ENCODE measurements around the gene LYSET.
"Not testable (repeated sequence)": the region's sequence is repeated elsewhere in the genome, so short reads cannot be mapped to it uniquely, and the experiment has no call there.

The LYSET gene

GRCh38 chr14:93168610-93169009 lies 16.5 kb upstream of the LYSET start:
- DNase-seq (ENCODE audit: low read depth) = not testable (repeated sequence)

- DNase-seq (ENCODE audit: low read depth) = not testable (repeated sequence)
Measured at GRCh38 chr14:93169619-93170018, 15.5 kb upstream of the LYSET start.

GRCh38 chr14:93170141-93170540 lies 15.0 kb upstream of the LYSET start:
- DNase-seq (ENCODE audit: low read depth) = not testable (repeated sequence)

- no peak for DNase-seq (ENCODE audit: low read depth)
Measured at GRCh38 chr14:93171376-93171775, 13.7 kb upstream of the LYSET start.

- no peak for DNase-seq (ENCODE audit: low read depth)
Measured at GRCh38 chr14:93173943-93174395, 11.1 kb upstream of the LYSET start.

- DNase-seq (ENCODE audit: low read depth) = not testable (repeated sequence)
Measured at GRCh38 chr14:93174731-93175130, 10.4 kb upstream of the LYSET start.

GRCh38 chr14:93175492-93175891 lies 9.6 kb upstream of the LYSET start:
- DNase-seq (ENCODE audit: low read depth) = no peak

GRCh38 chr14:93183596-93184317 lies 1.4 kb upstream of the LYSET start:
- no peak for DNase-seq (ENCODE audit: low read depth)

- DNase-seq (ENCODE audit: low read depth) = no peak
Measured at GRCh38 chr14:93185349-93185720, 218 bp downstream of the LYSET start.

GRCh38 chr14:93186466-93186865 lies 1.3 kb downstream of the LYSET start:
- DNase-seq (ENCODE audit: low read depth) = no peak

- no peak for DNase-seq (ENCODE audit: low read depth)
Measured at GRCh38 chr14:93186956-93187355, 1.8 kb downstream of the LYSET start.

- no peak for DNase-seq (ENCODE audit: low read depth)
Measured at GRCh38 chr14:93195316-93195999, 10.3 kb downstream of the LYSET start.

- no peak for DNase-seq (ENCODE audit: low read depth)
Measured at GRCh38 chr14:93199031-93199430, 13.9 kb downstream of the LYSET start.

GRCh38 chr14:93200553-93200952 lies 15.4 kb downstream of the LYSET start:
- no peak for DNase-seq (ENCODE audit: low read depth)

GRCh38 chr14:93201155-93201704 lies 16.1 kb downstream of the LYSET start:
- no peak for DNase-seq (ENCODE audit: low read depth)

- DNase-seq (ENCODE audit: low read depth) = peak; percentile 73
Measured at GRCh38 chr14:93206793-93207467, 21.8 kb downstream of the LYSET start, which contains the start of the genes GON7 and UBR7. Gene GON7 (minus strand): TSS chr14:93207065. CDS start chr14:93207037, 28 bp downstream. Gene UBR7 (plus strand): TSS chr14:93207256. CDS start chr14:93207292, 36 bp downstream.

GRCh38 chr14:93207468-93208308 lies 22.6 kb downstream of the LYSET start:
- no peak for DNase-seq (ENCODE audit: low read depth)

GRCh38 chr14:93212432-93212831 lies 27.3 kb downstream of the LYSET start:
- DNase-seq (ENCODE audit: low read depth) = no peak

GRCh38 chr14:93214598-93214997 lies 29.5 kb downstream of the LYSET start:
- DNase-seq (ENCODE audit: low read depth) = no peak

- DNase-seq (ENCODE audit: low read depth) = no peak
Measured at GRCh38 chr14:93219103-93219726, 34.1 kb downstream of the LYSET start.

GRCh38 chr14:93220509-93220908 lies 35.4 kb downstream of the LYSET start:
- DNase-seq (ENCODE audit: low read depth) = no peak
